Tibial artery (tissue), 4 donors: ENCODE measurements around the gene CPT1C.

Source experiments
- DNase-seq, 2 donors: peaks; one replicate each; pipeline ENCODE4 v3.0.0-alpha.2; 2019
- H3K27ac ChIP-seq, 2 donors: fragments of 200-600 bp; sonication (generic) in 1 of 2; 1 replicate in 1 of 2; 2 replicates in 1 of 2; pipeline ENCODE4 v1.5.1; 2018 to 2019; ENCODE audit warnings: mild to moderate bottlenecking in 1 of 2
- H3K27me3 ChIP-seq, 2 donors: fragments of 200-600 bp; sonication (generic) in 1 of 2; one replicate each; pipeline versions ENCODE4 v1.5.1 to v1.6.0; 2016 to 2019
- H3K36me3 ChIP-seq, 3 donors: fragments of 200-600 bp; sonication (generic) in 2 of 3; one replicate each; pipeline ENCODE4 v1.5.1; 2016 to 2019; ENCODE audit warnings: mild to moderate bottlenecking in 2 of 3
- H3K4me1 ChIP-seq, 4 donors: fragments of 200-600 bp; sonication (generic) in 2 of 4; 1 replicate in 3 of 4; 2 replicates in 1 of 4; pipeline ENCODE4 v1.5.1; 2016 to 2019
- H3K4me3 ChIP-seq, 2 donors: fragments of 200-600 bp; sonication (generic) in 1 of 2; 1 replicate in 1 of 2; 2 replicates in 1 of 2; pipeline ENCODE4 v1.5.1; 2018 to 2019; ENCODE audit warnings: mild to moderate bottlenecking in 2 of 2
- H3K9me3 ChIP-seq, 3 donors: fragments of 200-600 bp; sonication (generic) in 1 of 3; one replicate each; pipeline ENCODE4 v1.5.1; 2016 to 2019
- intact Hi-C: fragments of 100-400 bp; cut with DNase I; formaldehyde crosslinking; loops from one replicate; pipeline ENCODE4 v1.15.0; 2023; ENCODE audit warnings: low total_unique reads
- TF ChIP-seq, protein P1 (sequence below), 2 experiments: fragments of 200-600 bp in 1 of 2; fragments of 450-650 bp in 1 of 2; IDR thresholded peaks; one replicate each; pipeline ENCODE4 v1.5.1; 2017 to 2019; ENCODE audit warnings: antibody characterized with exemption in 2 of 2, mild to moderate bottlenecking in 1 of 2, moderate library complexity in 1 of 2

The CPT1C gene

DNA sequence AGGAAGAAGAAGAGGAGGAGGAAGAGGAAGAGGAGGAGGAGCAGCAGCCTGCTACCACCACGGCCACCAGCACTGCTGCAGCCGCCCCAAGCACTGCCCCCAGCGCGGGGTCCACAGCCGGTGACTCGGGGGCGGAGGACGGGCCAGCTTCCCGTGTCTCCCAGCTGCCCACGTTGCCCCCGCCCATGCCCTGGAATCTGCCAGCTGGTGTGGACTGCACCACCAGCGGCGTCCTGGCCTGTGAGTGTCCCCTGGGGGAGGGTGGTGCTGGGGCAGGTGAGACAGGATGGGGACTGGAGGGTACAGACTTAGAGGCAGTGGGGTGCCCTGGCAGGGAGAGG, 37.5 kb upstream of the CPT1C start:
- Histone ChIP-seq H3K36me3 (peaks cover 72 to 100% (median 89%) of the 10 kb centered on the region in 3 donors), H3K4me3 (no peak overlapping the region), H3K9me3 (no peaks in the 10 kb centered on the region), H3K27me3 (no peaks in the 10 kb centered on the region), H3K4me1 (no peaks in the 10 kb centered on the region), H3K27ac (no peak overlapping the region)
- intact Hi-C loops: no loop called here
- DNase-seq: no peak
- TF ChIP-seq, protein P1, sequence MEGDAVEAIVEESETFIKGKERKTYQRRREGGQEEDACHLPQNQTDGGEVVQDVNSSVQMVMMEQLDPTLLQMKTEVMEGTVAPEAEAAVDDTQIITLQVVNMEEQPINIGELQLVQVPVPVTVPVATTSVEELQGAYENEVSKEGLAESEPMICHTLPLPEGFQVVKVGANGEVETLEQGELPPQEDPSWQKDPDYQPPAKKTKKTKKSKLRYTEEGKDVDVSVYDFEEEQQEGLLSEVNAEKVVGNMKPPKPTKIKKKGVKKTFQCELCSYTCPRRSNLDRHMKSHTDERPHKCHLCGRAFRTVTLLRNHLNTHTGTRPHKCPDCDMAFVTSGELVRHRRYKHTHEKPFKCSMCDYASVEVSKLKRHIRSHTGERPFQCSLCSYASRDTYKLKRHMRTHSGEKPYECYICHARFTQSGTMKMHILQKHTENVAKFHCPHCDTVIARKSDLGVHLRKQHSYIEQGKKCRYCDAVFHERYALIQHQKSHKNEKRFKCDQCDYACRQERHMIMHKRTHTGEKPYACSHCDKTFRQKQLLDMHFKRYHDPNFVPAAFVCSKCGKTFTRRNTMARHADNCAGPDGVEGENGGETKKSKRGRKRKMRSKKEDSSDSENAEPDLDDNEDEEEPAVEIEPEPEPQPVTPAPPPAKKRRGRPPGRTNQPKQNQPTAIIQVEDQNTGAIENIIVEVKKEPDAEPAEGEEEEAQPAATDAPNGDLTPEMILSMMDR (IDR thresholded peaks at IDR 0.05): no peak

DNA sequence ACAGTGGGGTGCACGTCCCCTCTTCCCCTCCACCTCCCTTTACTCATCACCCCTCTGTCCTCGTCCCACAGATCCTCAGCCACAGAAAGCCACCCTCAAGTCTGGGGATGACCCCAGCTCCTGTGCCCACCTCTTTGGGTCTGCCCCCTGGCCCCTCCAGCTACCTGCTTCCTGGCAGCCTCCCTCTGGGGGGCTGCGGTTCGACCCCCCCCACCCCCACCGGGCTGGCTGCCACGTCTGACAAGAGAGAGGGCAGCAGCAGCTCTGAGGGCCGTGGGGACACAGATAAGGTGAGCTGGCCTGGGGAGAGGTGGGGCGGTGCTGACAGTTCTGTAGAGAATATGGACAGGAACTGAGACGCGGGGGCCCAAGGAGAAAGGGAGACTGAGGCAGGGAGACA, 36.3 kb upstream of the CPT1C start:
- no peak for DNase-seq
- intact Hi-C loops: no loop called here
- H3K4me1 ChIP-seq: no peaks in the 10 kb centered on the region
- H3K27ac ChIP-seq: no peak overlapping the region
- peaks cover 75 to 100% (median 95%) of the 10 kb centered on the region in 3 donors for H3K36me3 ChIP-seq
- no peaks in the 10 kb centered on the region for H3K9me3 ChIP-seq
- TF ChIP-seq, protein P1 (IDR thresholded peaks at IDR 0.05): no peak
- no peaks in the 10 kb centered on the region for H3K27me3 ChIP-seq
- no peak overlapping the region for H3K4me3 ChIP-seq

DNA sequence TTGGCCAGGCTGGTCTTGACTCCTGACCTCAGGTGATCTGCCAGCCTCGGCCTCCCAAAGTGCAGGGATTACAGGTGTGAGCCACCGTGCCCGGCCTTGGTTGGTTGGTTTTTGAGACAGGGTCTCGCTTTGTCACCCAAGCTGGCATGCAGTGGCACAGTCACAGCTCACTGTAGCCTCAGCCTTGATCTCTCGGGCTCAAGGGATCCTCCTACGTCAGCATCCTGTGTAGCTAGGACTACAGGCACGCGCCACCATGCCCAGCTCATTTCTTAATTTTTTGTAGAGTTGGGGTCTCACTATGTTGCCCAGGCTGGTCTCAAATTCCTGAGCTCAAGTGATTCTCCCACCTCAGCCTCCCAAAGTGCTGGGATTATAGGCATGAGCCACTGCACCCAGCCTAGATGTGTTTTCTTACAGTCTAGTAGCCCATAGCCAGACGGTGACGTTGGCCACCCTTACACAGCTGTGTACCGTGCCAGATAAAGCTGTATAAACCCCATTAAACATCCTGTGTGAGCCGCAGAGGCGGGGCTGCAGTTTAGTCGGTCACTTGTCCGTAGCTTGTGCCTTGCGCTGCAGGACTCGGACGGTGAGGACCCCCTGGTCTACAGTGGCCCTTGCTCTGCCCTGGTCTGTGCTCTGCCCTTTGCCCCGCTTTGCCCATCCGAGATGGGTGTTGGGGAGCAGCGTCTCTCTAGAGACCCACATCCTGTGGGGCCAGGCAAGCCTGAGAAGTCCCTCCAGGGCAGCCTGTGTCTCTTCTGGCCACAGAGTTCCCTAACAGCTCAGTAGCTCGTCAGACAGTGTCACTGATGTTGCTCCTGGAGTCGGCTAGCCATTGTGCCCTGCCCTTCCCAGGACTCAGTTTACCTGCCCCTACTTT, 35.1 kb upstream of the CPT1C start:
- H3K27ac ChIP-seq: no peak overlapping the region

DNA sequence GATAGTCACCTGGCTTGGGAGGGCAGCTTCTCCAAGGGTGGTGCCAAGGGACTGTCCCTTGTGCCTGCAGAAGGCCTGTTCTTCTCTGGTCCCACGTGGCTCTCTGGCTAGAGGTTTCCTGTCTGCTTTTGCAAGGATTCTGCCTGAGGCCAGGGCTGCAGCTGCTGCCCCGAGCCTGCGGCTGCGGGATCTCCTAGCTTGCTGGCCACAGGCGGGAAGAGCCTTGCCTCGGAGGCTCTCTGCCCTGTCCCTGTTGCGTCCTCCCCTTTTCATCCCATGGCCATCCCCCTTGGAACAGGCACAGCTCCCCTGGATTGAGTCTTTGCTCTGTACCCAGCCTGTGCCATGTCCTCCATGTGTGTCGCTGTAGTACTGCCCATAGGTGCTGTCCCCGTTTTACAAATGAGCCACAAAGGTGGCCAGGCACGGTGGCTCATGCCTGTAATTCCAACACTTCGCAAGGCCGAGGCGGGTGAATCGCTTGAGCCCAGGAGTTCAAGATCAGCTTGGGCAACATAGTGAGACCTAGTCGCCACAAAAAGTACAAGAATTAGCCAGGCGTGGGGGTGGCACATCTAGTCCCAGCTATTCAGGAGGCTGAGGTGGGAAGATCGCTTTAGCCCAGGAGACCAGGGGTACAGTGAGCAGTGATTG, 34.3 kb upstream of the CPT1C start:
- no peaks in the 10 kb centered on the region for H3K27me3 ChIP-seq
- H3K4me3 ChIP-seq: no peak overlapping the region
- H3K36me3 ChIP-seq: peaks cover 73 to 100% (median 95%) of the 10 kb centered on the region in 3 donors
- DNase-seq: no peak
- no peak overlapping the region for H3K27ac ChIP-seq
- H3K9me3 ChIP-seq: no peaks in the 10 kb centered on the region
- TF ChIP-seq, protein P1 (IDR thresholded peaks at IDR 0.05): no peak
- H3K4me1 ChIP-seq: no peaks in the 10 kb centered on the region
- intact Hi-C loops: no loop called here

More for the DNA sequence above, 35.1 kb upstream of the CPT1C start:
- DNase-seq: no peak
- Histone ChIP-seq H3K27me3 (no peaks in the 10 kb centered on the region), H3K4me1 (no peaks in the 10 kb centered on the region), H3K4me3 (no peak overlapping the region), H3K36me3 (peaks cover 74 to 100% (median 95%) of the 10 kb centered on the region in 3 donors), H3K9me3 (no peaks in the 10 kb centered on the region)
- intact Hi-C loops: no loop called here
- TF ChIP-seq, protein P1 (IDR thresholded peaks at IDR 0.05): no peak

DNA sequence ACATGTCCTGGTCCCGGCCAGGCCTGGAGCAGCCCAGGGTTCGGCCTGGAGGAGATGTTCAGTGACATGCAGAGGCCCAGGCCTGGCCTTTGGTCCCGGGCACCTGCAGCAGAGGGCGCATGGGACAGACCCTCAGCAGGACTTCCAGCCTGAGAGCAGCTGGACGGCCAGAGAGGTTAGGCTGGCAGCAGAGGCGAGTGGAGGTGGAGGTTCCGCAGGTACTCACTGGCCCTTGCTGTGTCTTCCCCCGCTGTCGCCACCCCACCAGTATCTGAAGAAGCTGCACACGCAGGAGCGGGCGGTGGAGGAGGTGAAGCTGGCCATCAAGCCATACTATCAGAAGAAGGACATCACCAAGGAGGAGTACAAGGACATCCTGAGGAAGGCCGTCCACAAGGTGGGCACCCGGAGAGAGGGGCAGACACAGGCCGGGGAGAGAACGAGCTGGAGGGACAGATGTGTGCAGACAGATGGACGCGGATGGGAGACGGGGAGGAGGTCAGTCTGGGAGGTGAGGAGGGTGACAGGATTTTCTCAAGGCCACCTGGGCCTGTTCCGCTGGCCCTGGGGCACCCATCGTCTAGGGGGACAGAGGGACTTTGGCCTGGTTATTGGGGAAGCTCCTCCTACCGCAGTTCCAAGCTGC, 33.3 kb upstream of the CPT1C start:
- Histone ChIP-seq H3K4me3 (no peak overlapping the region), H3K9me3 (no peaks in the 10 kb centered on the region), H3K27me3 (no peaks in the 10 kb centered on the region), H3K27ac (no peak overlapping the region), H3K36me3 (peaks cover 78 to 100% (median 100%) of the 10 kb centered on the region in 3 donors), H3K4me1 (no peaks in the 10 kb centered on the region)
- TF ChIP-seq, protein P1 (IDR thresholded peaks at IDR 0.05): no peak
- intact Hi-C loops: no loop called here
- no peak for DNase-seq
